Calu3 (cell line): ENCODE results near the gene KIAA1217. TPM values are rescaled to one million over a fixed set of nuclear protein-coding genes. Genes with fewer than 3 reads are reported as not detected.
A peak's percentile ranks its signal among the peaks of the same experiment; 100 is the strongest.

ENCODE experiments used
- BruUV-seq: library from RNA; stranded (reverse); fragments of 400-500 nt; replicated peaks from 2 replicates; lab custom pipeline; 2021; lab: Mats Ljungman, UMichigan
- CTCF ChIA-PET: fragments of 300-600 bp; sonication (Branson Sonifier 250); formaldehyde crosslinking; loops from one replicate; lab custom pipeline; 2022; ENCODE audit warnings: antibody characterized with exemption; lab: Charles Lee
- DNase-seq: peaks from one replicate; pipeline ENCODE4 v3.0.0; 2022
- H3K27ac Mint-ChIP-seq: one replicate; pipeline ENCODE4 v1.8.0; 2022; ENCODE audit warnings: mixed read lengths; ENCODE audit not compliant: unreplicated experiment
- H3K27me3 Mint-ChIP-seq: one replicate; pipeline ENCODE4 v1.8.0; 2022; ENCODE audit warnings: mixed read lengths; ENCODE audit not compliant: unreplicated experiment
- H3K36me3 Mint-ChIP-seq: one replicate; pipeline ENCODE4 v1.8.0; 2022; ENCODE audit warnings: mild to moderate bottlenecking, moderate library complexity, mixed read lengths; ENCODE audit not compliant: insufficient read depth, unreplicated experiment
- H3K4me1 Mint-ChIP-seq: one replicate; pipeline ENCODE4 v1.8.0; 2022; ENCODE audit warnings: mild to moderate bottlenecking, low read depth, mixed read lengths; ENCODE audit not compliant: unreplicated experiment
- H3K4me3 Mint-ChIP-seq: one replicate; pipeline ENCODE4 v1.8.0; 2022; ENCODE audit warnings: mild to moderate bottlenecking, low read depth, moderate library complexity, mixed read lengths; ENCODE audit not compliant: unreplicated experiment
- H3K9me3 Mint-ChIP-seq: one replicate; pipeline ENCODE4 v1.8.0; 2022; ENCODE audit warnings: low read depth, mixed read lengths; ENCODE audit not compliant: unreplicated experiment
- intact Hi-C: fragments of 100-400 bp; cut with micrococcal nuclease; formaldehyde crosslinking; loops from one replicate; pipeline ENCODE4 v1.10.0; 2022; ENCODE audit not compliant: unreplicated experiment
- total RNA-seq: library from RNA; stranded (reverse); gene quantifications from 2 replicates; pipeline ENCODE4 v1.2.3, GENCODE V29; 2022
- TF ChIP-seq, protein P1 (sequence below): fragments of 200-600 bp; IDR thresholded peaks from one replicate; pipeline ENCODE4 v1.8.0; 2022; ENCODE audit warnings: antibody characterized with exemption; ENCODE audit not compliant: unreplicated experiment

KIAA1217 gene
- total RNA-seq, 1 experiment from 2014 or later, result 46.2 TPM

DNA sequence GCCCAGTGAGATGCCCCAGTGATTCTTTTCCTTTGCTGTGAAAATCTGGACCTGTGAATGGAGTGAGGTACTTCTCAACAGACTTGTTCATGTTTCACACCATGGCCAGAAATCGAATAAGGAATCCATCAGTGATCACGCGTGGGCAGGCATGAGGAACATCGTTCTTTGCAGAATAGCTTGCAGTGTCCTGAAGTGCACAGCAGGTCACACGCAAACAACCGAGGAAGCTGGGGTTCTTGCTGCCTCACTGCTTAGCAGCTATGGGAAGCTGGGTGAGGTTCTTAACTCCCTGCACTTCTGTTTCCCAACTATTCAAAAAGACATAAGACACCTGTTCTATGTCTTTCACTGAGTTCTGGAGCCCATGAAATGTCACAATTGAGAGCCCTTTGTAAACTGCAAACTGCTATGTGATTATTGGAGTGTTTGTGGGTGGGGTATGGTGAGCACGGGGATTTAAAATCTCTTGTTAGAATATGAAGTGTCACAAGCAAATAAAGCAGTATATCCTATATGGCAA, 253.4 kb downstream of the KIAA1217 start:
- intact Hi-C loops, result no loop called here
- no TSS peak for BruUV-seq
- Mint-ChIP-seq H3K36me3 (peaks cover 39% of the 10 kb centered on the region), H3K4me1 (peaks cover 53% of the 10 kb centered on the region), H3K4me3 (no peak overlapping the region), H3K27ac (peak overlapping the region; percentile 89), H3K27me3 (no peaks in the 10 kb centered on the region), H3K9me3 (no peaks in the 10 kb centered on the region)
- TF ChIP-seq, protein P1, sequence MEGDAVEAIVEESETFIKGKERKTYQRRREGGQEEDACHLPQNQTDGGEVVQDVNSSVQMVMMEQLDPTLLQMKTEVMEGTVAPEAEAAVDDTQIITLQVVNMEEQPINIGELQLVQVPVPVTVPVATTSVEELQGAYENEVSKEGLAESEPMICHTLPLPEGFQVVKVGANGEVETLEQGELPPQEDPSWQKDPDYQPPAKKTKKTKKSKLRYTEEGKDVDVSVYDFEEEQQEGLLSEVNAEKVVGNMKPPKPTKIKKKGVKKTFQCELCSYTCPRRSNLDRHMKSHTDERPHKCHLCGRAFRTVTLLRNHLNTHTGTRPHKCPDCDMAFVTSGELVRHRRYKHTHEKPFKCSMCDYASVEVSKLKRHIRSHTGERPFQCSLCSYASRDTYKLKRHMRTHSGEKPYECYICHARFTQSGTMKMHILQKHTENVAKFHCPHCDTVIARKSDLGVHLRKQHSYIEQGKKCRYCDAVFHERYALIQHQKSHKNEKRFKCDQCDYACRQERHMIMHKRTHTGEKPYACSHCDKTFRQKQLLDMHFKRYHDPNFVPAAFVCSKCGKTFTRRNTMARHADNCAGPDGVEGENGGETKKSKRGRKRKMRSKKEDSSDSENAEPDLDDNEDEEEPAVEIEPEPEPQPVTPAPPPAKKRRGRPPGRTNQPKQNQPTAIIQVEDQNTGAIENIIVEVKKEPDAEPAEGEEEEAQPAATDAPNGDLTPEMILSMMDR, result no peak
- CTCF ChIA-PET, result no interaction called here
- no peak for DNase-seq

DNA sequence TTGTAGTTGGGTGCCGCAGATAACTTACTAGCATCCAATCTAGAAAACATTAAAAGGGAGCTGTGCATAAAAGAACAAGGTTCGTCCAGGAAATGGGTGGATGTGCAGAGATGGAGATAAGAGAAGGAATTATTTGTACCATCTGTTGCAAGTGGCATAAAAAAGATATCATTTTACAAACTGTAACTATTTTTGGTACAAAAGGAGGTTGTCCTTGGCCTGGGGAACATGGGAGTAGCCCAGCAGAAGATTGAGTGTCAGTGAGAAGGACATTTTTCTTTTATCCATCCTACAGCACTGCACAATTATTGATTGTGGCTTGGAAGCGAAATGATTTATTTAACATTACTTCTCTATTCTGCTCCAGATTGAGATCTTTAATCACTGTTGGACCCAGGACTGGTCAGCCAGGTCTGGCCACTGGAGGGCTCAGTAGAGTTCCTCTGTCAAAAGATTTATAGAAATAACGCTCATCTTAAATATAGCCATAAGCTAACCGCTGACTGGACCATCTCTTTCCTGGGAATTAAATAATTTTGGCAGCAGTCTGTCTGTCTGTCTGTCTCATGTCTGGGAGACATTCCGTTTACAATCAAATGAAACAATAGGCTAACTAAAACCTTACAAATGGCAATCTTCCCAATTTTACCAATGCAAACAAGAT, 254.1 kb downstream of the KIAA1217 start:
- TF ChIP-seq, protein P1, result peak; percentile 33
- H3K4me3 Mint-ChIP-seq, result peak overlapping the region; percentile 89
- peaks cover 48% of the 10 kb centered on the region for H3K4me1 Mint-ChIP-seq
- DNase-seq, result peak; percentile 39
- BruUV-seq, result no TSS peak
- no peaks in the 10 kb centered on the region for H3K9me3 Mint-ChIP-seq
- intact Hi-C loops, result loop anchor here (1.0 kb wide), 1 partner anchor 40 kb away; no protein-coding TSS in a partner anchor
- H3K27ac Mint-ChIP-seq, result peak overlapping the region; percentile 89
- H3K27me3 Mint-ChIP-seq, result no peaks in the 10 kb centered on the region
- H3K36me3 Mint-ChIP-seq, result peaks cover 45% of the 10 kb centered on the region
- CTCF ChIA-PET, result interaction anchor here (1.8 kb wide), 1 partner anchor 21 kb away, joined by 5 read pairs; no protein-coding TSS in a partner anchor

DNA sequence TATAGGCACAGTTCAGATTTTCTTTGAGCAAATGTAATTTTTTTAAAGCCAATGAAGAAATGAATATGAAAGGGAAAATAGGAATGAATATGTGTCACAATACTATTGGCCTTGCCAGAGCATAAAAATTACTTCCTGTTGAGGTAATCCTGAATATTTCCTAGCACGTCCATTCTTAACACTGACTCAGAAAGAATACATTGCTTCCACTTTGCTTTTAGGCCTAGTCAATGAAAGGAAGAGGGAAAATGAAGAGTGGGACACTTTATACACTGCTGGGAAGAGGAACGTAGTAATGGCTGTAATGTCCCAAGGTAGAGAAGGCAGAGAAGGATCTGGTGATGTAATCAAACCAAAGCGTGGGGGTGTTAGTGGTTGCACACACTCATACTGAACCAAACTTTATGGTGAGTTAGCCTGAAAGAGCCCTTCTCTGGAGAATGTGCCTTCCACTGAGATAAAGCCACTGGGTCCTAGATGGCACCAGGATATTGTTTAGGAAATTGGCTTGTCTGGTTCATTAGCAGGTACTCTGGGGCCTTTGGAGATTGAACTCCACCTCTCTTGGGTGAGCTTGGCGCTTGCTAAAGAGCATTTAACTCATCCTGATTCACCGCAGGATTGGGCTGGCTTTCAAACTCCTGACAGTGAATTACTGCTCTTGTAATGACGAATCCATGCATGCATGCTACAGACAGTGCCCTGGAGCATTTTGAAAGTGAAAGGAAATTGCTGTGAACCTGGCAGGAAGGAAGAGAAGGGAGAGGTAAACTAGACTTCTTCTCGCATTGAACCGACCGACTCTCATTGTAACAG, 254.9 kb downstream of the KIAA1217 start:
- Mint-ChIP-seq H3K27ac (peak overlapping the region; percentile 89), H3K9me3 (no peaks in the 10 kb centered on the region), H3K4me3 (peak overlapping the region; percentile 89), H3K36me3 (peaks cover 51% of the 10 kb centered on the region), H3K4me1 (peaks cover 45% of the 10 kb centered on the region), H3K27me3 (no peaks in the 10 kb centered on the region)
- TF ChIP-seq, protein P1, result no peak
- DNase-seq, result peak; percentile 45
- intact Hi-C loops, result loop anchor here (1.0 kb wide), 1 partner anchor 39 kb away; no protein-coding TSS in a partner anchor
- BruUV-seq, result no TSS peak
- CTCF ChIA-PET, result interaction anchor here (1.8 kb wide), 1 partner anchor 20 kb away, joined by 5 read pairs; no protein-coding TSS in a partner anchor

DNA sequence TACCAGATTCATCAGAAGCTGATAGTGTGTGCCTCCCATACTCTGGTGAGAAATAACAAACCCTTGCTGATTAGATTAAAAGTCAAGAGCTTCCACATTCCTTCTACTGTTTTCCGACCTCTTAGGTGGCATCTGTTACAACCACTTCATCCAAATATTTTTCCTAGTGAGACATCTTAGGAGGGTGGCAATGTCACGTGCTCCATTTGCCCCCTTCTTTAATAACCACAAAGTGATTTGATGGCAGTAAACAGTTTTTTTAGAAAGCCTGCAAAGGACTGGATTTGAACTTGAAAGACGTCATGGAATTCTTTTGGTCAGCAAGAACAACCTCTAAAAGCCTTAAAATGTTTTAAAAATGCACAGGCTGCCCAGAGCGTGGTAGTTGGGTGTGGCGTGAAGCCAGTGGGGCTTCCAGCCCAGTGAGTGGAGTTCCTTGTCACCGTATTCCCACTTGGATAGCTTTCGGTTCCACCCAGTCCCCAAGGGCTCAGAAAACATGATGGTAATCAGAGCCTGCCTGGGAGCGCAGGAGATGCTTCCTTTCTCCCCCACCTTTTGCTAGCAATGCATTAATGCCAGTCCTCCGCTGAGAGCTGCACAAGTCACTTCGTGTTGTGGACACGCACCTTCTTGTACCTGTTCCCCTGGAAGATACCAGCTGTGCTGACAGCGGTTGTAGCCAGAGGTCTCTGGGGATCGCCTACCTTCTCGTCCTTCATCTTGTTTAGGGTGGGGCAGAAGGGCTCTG, 256.4 kb downstream of the KIAA1217 start:
- H3K27me3 Mint-ChIP-seq, result no peaks in the 10 kb centered on the region
- CTCF ChIA-PET, result interaction anchor here (1.0 kb wide), 1 partner anchor 82 kb away, joined by 4 read pairs; no protein-coding TSS in a partner anchor
- H3K27ac Mint-ChIP-seq, result peak overlapping the region; percentile 89
- intact Hi-C loops, result loop anchor here (5.0 kb wide), 2 partner anchors 38 to 52 kb away; no protein-coding TSS in a partner anchor
- BruUV-seq, result no TSS peak
- H3K9me3 Mint-ChIP-seq, result no peaks in the 10 kb centered on the region
- peaks cover 59% of the 10 kb centered on the region for H3K36me3 Mint-ChIP-seq
- H3K4me1 Mint-ChIP-seq, result peaks cover 52% of the 10 kb centered on the region
- H3K4me3 Mint-ChIP-seq, result peak overlapping the region; percentile 89
- TF ChIP-seq, protein P1, result no peak
- DNase-seq, result peak; percentile 29
